GM12874 (cell line): ENCODE measurements around the gene DDR1.

Source experiments
- CTCF ChIP-seq: IDR thresholded peaks from 2 replicates; pipeline ENCODE4 v1.5.1; 2011; ENCODE audit warnings: low read depth, mild to moderate bottlenecking, control low read depth, low read length, moderate library complexity; ENCODE audit not compliant: insufficient read depth

The DDR1 gene

GRCh38 chr6:30944051-30944450, 59.7 kb downstream of the DDR1 start:
- no peak for TF ChIP-seq CTCF

- TF ChIP-seq CTCF = no peak
Observed at GRCh38 chr6:30945281-30945680, 61.0 kb downstream of the DDR1 start.

GRCh38 chr6:30947231-30947630, 62.9 kb downstream of the DDR1 start:
- no peak for TF ChIP-seq CTCF

- no peak for TF ChIP-seq CTCF
Observed at GRCh38 chr6:30948811-30949210, 64.5 kb downstream of the DDR1 start.
